ENCODE data around the gene ZNF827.
"Not testable (repeated sequence)": the region's sequence is repeated elsewhere in the genome, so short reads cannot be mapped to it uniquely, and the experiment has no call there.

Gene ZNF827

DNA sequence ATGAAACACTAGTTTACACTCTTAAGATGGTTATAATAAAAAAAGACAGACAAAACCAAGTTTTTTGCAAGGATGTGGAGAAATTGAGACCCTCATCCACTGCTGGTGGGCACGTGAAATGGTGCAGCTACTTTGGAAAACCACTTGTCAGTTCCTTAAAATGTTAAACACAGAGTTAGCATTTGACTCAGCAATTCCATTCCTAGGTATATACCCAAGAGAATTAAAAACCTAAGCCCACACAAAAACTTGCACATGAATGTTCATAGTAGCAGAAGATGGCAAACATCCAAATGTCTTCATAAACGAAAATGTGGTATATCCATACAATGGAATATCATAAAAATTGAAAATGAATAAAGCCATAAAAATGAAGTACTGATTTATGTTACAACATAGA lies 75.4 kb downstream of the ZNF827 start:
- no peak for DNase-seq (ENCODE audit: low spot score)

DNA sequence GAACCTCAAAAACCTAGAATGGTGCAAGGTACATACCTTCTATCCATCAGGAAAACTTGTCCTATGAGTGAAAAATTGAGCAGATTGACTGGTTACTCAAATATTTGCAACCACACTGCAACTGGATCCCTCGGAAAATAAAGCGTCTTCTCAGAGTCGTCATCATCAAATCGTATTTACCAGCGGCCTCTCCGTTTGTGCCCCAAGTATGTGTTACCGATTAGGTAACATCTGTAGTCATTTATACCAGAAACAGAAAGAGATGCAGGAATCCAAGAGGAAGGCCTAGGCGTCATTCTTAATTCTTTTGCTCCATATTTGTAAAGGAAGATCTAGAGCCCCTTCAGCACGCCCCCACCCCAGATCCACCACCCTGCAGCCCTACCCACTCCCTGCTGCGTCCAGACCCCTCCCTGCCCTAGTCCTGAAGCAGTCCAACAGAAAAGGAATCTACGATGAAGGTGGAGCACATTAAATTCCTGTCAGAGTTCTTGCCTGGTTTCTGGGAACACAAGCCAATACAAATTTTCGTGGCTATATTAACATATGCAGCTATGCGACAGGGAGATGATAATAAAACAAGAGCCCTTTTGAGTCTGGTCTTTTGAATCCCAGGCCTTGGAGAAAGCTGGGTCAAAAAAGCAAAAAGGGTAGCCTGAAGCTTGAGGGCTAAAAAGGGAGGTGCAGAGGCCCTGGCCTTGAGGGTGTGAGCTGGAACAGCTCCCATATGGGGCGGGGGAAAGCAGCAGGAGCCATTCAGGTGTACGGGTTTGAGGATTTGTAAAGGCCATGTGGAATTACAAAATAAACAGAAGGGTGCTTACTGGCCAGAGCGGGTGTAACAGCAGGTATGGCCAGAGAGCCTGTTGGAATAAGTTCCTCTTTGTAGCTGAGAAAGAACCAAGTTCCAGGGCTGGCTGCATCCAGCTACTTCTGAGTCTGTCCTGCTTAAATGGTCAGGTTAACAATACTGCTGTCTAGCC lies 77.0 kb downstream of the ZNF827 start:
- no peak for DNase-seq (ENCODE audit: low spot score)

DNA sequence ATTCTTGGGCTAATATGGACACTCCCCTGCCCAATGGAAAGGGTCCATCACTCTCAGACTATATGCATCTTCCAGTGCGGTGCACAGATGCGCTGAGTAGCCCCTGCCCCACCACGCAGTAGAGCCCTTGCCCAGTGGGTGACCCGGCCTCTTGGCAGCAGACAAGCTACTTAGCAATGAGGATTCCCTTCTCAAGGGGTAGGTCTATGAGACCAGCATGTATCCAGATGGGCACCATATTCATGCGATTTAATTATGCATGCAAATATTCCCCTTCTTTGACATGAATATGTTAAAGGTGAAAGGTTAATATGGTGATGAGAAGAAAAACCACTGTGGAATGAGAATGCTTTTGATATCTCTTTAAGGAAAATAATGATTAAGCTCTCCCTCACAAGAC lies 77.7 kb downstream of the ZNF827 start:
- no peak for DNase-seq (ENCODE audit: low spot score)

DNA sequence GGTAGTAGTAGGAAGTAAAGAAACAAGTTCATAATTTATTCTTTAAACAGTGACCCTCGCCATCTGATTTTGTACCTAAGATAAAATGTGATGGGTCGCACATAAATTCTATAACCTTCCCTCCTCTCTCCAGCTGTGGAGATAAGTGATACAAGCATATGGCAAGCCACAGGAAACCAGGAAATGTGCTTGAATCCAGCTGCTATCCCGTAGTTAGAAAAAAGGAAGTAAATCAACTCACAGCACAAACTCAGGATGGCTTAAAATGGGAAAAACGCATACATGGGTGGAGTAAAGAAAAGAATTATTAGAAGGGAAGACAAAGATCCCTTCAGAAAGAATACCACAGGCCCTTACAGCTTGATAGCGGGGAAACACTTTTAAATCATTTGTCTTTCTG lies 78.2 kb downstream of the ZNF827 start:
- no peak for DNase-seq (ENCODE audit: low spot score)

DNA sequence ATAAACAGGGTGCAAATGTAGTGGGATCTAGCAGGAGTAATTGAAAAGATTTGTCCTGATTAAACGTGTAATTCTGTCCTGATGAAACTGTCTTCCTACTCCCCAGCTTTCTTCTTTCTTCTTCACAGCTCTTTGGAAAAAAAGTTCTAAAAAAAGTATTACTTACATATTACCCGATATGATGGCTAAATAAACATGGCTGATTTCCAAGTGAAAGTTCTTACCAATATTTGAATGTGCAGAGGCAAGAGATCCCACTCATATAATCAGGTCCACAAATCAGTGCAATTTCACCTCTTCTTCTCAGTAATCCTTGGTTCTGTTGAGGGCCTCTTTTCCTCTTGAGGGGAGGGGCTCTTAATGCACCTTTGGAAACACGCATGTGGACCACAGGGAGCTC lies 78.7 kb downstream of the ZNF827 start:
- no peak for DNase-seq (ENCODE audit: low spot score)

DNA sequence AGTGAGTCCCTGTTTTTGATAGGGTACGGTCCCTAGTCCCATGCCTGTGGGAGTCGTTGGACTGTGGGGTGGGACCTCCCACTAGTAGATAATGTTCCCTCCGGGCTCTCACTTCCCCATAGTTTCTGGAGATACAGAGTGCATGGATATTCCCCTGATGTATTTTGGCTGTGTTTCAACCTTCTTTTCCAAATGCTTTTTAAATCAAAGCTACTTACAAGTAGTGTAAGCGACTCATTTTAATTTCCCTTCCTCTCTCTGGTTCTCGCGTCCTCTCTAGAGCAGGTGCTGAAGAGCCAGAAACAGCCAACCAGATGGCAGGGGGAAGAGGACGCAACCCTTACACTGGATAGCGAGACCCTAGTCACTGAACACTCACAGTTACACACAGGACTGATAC lies 79.2 kb downstream of the ZNF827 start:
- no peak for DNase-seq (ENCODE audit: low spot score)

DNA sequence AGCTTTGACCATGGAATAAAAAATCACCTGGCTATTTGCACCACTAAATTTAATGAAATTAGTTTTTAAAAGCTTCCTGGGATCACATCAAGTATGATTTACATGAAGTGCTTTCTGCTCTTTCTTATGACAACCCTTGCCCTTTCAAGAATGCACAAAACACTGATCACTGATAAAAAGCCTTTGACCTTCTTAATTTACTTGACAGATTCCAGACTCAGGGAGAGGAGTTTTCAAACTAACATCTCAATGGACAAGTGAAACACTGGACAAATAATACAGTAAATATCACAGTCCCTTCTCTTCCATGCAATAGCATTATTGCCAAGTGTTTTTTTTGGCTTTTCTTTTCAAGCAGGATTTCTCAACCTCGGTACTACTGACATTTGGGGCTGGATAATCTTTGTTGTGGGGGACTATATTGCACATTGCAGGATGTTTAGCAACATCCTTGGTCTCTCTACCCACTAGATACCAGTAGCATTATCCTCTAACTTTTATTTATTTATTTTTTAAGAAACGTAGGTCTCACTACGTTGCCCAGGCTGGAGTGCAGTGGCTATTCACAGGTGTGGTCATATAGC lies 86.3 kb downstream of the ZNF827 start:
- no peak for DNase-seq (ENCODE audit: low spot score)

DNA sequence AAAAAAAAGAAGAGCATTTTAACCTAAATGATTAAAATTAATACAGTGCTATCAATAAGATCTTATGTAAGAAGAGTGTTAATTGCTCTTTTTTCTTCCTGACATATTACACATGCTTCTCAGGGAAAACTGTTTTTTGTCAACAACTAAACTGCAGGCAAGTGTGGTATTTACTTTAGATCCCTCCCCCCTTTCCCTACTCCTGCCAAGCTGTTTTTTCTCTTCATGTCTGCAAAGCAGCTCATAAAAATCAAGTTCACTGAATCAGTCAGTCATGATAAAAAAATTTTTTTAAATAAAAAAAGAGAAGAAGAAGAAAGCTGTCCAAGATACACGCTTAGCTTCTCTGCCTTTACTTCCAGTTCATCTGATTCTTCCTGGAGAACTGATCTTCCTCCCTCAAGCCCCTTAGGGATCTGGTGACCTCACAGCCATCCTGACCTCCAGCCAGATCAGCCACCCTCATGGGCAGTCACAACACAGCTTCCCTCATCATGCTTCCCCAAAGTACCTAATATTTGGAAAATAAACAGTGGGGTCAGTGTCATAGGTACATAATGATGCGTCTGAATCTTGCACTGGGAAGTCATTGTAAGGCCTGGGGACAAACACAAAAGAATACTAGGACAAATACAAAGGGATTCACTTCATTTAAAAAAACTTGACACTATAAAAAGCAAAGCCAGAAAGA lies 87.0 kb downstream of the ZNF827 start:
- DNase-seq (ENCODE audit: low spot score) = no peak

DNA sequence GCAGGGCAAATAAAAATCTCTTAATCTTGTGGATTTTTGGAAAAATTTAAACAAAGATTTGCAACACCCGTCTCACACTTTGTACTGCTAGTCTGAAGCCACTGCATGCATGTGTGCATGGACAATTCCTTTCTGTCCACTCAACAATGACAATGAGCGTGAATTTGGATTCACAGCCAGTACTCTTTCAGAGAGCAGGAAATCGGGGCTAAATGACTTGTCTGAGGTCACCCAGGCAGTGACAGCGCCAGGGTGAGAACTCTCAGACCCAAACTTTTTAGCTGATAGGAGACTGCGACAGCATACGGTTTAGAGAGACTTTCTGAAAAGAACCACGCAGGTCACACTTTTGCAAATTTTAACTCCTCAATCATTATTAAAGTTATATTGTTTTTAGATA lies 90.9 kb downstream of the ZNF827 start:
- DNase-seq (ENCODE audit: low spot score) = no peak

DNA sequence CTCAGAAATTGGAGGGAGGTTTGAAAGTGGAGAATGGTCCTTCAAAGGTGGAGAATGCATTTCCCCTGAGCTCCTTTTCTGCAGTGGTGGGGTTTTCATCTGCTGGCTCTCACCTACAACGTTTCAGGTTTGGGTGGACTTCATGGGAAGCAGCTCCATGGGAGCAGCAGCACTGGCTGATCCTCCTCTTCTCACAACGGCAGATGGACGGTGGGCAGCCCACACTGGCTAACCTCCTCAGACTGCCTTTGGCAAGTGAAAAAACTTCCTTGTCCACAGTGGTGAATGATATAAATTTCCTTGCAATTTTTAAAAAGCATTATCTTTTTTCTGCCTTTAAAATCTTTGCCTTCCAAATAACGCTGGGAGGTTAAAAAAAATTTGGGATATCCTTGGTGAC lies 93.5 kb downstream of the ZNF827 start:
- no peak for DNase-seq (ENCODE audit: low spot score)

DNA sequence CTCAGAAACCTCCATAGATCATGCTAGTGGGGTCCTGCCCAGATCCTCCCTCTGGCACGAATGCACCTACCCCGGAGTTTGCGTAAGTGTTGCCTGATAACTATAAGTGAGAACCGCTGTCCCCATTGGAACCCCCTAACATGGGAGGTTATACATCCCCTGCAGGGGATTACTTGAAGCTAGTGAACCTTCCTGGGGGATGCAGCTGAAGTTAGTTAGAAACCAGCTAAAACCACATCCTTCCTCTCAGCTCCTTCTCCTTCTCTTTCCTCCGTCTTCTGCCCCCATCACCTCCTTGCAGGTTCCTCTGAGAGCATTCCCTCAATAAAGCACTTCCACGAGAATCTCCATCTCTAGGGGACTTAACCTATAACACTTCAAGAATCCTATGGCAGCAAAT lies 95.0 kb downstream of the ZNF827 start:
- no peak for DNase-seq (ENCODE audit: low spot score)

DNA sequence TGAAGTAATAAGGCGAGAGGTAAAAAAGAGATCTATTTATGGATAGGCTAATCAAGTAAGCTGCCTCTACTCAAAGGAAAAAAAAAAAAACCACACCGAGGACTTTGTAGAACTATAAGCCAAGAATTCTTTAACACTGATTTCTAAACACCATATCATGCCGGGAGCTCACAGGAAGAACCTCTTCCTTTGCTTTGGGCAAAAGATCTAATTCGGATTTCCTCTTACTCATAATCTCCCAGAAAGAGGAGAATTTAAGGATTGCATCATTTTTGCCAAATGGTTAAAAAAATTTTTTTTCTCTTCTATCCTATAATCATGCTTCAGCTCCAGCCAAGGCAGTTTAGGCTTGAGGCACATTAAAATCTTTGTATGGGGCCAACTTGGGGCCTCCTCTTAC lies 95.5 kb downstream of the ZNF827 start:
- DNase-seq (ENCODE audit: low spot score) = no peak

DNA sequence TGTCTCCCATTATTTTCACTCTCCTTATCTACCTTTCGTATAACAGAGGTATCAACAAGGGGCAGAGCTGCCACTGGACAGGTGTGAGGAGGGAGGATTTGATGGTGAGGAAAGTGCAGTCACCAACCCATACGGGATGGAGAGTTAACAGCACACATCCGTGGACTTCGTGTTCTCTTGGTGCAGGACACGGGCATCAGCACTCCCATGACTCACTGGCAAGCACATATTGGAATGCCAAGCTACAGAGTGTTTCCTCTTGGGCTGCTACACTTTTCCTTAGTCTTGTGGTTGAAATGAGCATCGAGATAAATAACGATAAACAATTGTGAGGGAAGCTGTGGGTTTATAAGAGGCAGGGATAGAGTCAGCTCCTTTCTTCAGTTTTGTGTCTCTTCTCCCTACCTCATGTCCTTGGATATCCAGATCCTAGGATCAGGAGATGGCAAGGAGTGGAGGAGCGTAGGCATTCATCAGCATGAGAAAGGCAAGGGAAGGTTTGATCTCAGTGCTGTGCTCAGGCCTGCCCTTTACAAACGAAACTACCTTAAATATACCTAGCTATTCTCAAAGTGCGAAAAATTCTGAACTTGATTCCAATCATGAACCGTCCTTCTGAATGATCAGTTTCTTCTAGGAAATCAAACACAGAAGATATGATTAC lies 96.3 kb downstream of the ZNF827 start:
- no peak for DNase-seq (ENCODE audit: low spot score)

DNA sequence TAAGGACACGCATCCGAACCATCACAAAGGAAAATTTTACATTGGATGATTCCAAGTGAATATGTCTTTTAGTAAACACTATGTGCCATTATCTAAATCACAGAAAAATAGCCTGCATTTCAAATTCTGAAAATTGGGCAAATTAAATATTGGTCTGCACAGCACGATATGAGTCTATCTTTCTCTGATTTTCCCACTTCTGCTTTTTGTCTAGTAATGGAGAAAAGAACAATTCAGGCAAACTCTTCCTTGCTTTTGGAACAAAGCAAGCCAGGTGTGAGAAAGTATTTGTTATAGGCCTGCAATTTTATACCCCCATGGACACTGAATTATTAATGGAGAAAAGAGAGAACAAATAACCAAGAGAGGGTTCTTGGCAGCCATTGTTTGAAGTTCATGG lies 97.8 kb downstream of the ZNF827 start:
- no peak for DNase-seq (ENCODE audit: low spot score)

DNA sequence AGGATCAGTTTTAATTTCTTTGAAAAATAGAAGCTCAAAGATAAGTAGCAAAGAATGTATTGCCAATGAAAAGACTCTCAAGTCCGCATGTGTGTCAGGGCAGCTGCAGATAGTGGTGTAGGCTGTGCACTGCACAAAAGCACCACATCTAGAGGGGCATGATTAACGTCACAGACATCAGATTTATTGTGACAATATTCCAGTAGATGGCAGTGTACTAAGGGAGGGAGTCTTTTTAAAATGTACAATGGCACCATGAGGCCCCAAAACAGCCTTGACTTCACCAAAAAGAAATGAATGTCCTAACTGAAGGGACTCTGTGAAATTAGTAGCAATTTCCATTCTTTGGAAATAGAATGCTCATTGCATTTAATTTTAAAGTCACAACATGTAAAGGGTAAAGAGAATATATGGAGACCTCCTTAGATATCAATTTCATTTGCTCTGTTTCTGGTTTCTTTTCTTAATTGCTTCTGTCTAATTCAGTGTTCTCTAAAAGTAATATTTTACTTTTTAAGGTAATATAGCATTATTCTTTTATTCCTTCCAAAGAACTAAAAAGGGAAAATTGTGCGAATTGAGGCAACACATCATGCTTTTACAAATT lies 98.4 kb downstream of the ZNF827 start:
- DNase-seq (ENCODE audit: low spot score) = peak; percentile 23

DNA sequence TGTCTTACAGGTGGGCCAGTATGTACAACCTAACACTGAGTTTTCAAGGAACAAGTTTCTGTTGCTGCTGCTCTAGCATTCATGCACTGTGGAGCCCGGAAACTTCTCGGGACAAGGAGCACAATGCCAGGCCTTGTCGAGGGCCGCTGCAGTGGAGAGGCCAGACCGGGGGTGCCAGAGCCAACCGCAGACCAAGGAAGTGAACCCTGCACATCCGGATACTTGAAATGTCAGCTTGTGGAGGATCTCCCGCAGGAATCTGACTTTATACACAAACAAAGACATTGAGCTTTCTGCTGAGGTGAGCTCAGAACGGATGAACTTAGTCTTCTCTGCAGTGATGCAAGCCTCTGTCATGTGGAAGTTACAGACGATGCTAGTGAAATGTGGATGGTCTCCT lies 99.5 kb downstream of the ZNF827 start:
- no peak for DNase-seq (ENCODE audit: low spot score)

DNA sequence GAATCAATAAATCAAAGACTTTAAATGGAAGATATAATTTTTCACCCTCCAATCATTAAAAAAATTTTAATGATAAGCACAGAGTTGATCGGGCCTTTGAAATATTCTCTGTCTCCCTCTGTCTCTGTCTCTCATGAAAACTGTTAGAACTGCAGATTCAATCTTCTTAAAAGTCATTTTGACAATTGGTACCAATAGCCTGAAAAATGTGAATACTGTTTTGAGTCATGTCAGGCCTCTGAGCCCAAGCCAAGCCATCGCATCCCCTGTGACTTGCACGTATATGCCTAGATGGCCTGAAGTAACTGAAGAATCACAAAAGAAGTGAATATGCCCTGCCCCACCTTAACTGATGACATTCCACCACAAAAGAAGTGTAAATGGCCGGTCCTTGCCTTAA lies 106.2 kb downstream of the ZNF827 start:
- DNase-seq (ENCODE audit: low spot score) = not testable (repeated sequence)

DNA sequence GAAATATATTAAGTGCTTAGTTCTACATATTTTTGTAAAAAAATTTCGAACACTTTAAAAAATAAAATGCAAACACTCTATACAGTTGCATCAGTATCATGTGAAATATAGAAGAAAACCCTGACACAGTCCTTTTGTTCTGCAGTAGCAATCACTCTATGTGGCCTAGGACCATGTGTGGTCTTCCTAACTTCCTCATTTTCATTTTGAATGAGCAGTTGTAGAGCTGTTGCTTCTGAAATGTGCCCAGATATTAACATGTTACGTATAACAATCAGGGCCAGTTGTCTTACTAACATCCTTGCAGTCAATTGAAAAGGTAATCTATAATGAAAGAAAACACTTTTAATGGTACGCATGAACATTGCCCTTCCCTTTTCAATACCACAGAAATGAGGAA lies 107.9 kb downstream of the ZNF827 start:
- DNase-seq (ENCODE audit: low spot score) = no peak

DNA sequence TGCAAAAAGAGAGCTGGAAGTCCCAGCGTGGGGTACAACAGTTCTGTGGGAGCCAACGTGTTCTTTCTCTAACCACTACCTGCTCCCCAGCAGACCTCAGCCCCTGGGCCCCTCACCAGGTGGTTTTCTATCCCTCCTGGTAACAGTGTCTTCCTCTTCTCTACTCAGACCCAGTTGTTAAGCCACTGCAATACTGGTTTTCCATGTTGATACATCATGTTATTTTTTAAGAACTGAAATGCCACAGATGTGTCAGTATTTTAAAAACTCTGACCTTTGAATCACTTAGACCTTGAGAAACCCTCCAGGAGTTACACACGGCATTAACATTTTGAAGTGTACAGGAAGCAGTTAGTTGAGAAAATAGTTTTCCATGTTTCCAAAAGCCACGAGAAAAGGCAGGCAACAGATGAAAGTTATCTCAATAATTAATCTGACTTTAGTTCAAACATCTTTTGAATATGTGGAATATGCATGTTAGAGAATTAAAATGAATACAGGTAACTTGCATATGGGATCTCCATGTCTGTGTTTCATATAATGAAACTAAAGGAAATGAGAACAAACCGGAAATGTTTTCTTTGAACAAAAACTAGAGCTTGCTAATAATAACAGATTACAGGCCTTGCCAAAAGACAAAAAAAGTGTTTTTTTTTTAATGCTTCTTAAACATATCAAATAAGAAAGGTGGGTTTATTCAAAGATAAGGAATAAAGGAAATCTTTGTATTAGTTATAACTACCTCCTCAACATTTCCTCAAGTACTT lies 108.8 kb downstream of the ZNF827 start:
- no peak for DNase-seq (ENCODE audit: low spot score)

DNA sequence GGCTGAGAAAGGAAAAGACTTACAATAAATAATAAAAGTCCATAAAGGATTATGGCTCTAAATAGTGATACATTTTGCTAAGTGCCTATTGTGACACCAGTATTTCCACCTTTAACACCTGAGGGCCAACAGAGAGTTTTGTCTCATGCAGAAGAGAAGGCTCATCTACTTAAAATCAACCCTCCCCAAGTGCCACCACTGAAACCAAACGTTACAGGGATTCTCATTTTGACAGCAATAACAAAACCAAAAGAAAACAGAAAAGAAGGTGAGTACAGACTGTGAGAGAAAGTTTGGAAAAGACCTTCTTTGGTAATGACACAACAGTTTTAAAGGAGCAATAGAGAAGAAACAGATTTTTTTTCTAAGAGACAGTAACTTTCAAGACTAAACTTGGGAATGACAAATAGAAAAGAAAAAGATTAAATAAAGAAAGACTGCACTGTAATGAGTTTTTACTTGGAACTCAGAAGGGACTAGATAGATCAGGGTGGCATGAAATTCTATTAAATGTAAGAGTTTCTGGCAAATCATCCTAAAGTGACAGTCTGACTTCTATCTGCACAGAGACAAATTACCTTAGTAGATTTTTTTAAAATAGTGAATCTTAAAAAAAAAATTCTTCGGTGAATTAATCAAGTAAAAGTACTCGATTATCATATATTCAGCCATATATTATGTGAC lies 109.7 kb downstream of the ZNF827 start:
- DNase-seq (ENCODE audit: low spot score) = no peak

DNA sequence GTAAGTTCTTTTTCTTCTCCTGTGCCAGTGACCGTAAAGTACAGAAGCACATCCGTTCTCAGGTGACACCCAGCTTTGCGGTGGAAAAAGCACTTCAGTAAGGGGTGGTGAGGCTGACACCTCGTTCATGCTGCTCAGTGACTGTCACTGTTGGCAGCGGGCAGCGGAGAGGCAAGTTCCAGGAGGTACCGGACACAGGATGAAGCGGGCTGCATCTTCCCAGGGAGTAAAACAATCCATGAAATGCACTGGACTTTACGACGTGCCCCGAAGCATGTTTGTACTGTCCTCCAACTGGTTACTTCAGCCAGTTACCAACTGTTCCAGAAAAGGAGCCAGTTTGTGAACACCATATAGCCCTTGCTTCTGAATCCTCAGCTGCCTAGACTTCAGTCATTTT lies 110.7 kb downstream of the ZNF827 start:
- no peak for DNase-seq (ENCODE audit: low spot score)
